ENCODE data around the gene INPP5F. TPM values are rescaled to one million over a fixed set of nuclear protein-coding genes. Genes with fewer than 3 reads are reported as not detected.

INPP5F gene
- total and polyA plus RNA-seq, 2 experiments from 2014 or later: 41.4 to 86.0 TPM

DNA sequence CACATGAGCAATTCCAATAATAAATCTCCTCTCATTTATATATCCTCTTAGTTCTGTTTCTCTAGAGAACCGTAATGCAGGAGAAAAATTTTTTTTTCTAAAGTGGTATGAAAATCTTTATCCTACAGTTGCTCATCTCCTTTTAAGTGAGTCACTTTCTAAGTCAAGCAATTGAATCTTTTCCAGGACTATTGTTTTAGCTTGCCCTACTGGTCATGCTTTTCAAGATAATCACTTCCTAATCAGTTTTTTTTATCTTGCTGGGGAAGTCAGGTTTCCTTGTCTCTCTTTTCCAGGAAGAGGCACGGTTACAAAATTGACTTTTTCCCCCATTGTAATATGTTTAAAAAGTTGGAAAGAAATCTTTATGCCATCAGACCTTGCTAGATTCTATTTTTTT lies 44.0 kb downstream of the INPP5F start (continued):
- TF ChIP-seq CTCF (conservative IDR thresholded peaks at IDR 0.05; ENCODE audit: low read depth in 2 of 2) (no peak), EZH2 (IDR thresholded peaks at IDR 0.05; ENCODE audit: low read depth, unreplicated experiment) (no peak), STAT1 (IDR thresholded peaks at IDR 0.05; ENCODE audit: unreplicated experiment) (no peak), NANOG (IDR thresholded peaks at IDR 0.05; ENCODE audit: borderline replicate concordance) (no peak), ETS1 (IDR thresholded peaks at IDR 0.05) (no peak), JUNB (IDR thresholded peaks at IDR 0.05; ENCODE audit: unreplicated experiment) (no peak), REST (IDR thresholded peaks at IDR 0.05; ENCODE audit: unreplicated experiment) (no peak), CREB1 (CRISPR knock-in tag; IDR thresholded peaks at IDR 0.05; ENCODE audit: low read depth) (no peak), ZNF114 (CRISPR knock-in tag; IDR thresholded peaks at IDR 0.05) (no peak)

- H3K36me3 ChIP-seq (ENCODE audit: insufficient read depth): no peaks in the 10 kb centered on the region
- no peak overlapping the region for H3K4me3 ChIP-seq
- no peaks in the 10 kb centered on the region for H3K27me3 ChIP-seq (ENCODE audit: insufficient read depth)
- ATAC-seq (no peak), DNase-seq (ENCODE audit: low spot score) (no peak)
- H3K9me2 ChIP-seq (ENCODE audit: insufficient read depth): no peaks in the 10 kb centered on the region
- H3K4me1 ChIP-seq (ENCODE audit: insufficient read depth): no peaks in the 10 kb centered on the region
- H3K79me2 ChIP-seq (replicated peaks; ENCODE audit: insufficient read depth): no peaks in the 10 kb centered on the region
- Mint-ChIP-seq H3K4me1 (peaks cover 4% of the 10 kb centered on the region; the same call in 1 of the 3 replicates), H3K36me3 (ENCODE audit: low read depth) (no peaks in the 10 kb centered on the region), H3K27ac (no peak overlapping the region), H3K4me3 (no peak overlapping the region), H3K9me3 (no peaks in the 10 kb centered on the region), H3K27me3 (ENCODE audit: insufficient read depth, low read depth, poor library complexity) (peaks cover 2% of the 10 kb centered on the region)
- no peaks in the 10 kb centered on the region for H3F3A ChIP-seq (replicated peaks; ENCODE audit: low read depth)
- H2AFZ ChIP-seq: no peak overlapping the region
- H4K20me1 ChIP-seq (replicated peaks; ENCODE audit: insufficient read depth): no peaks in the 10 kb centered on the region
- H3K4me2 ChIP-seq: no peak overlapping the region
- H3K27ac ChIP-seq (ENCODE audit: low read depth): no peak overlapping the region
- TF ChIP-seq NANOG (IDR thresholded peaks at IDR 0.05; ENCODE audit: borderline replicate concordance): no peak
- TF ChIP-seq JUNB (IDR thresholded peaks at IDR 0.05; ENCODE audit: unreplicated experiment): no peak
- TF ChIP-seq ETS1 (IDR thresholded peaks at IDR 0.05): no peak
- TF ChIP-seq CREB1 (CRISPR knock-in tag; IDR thresholded peaks at IDR 0.05; ENCODE audit: low read depth): no peak
- TF ChIP-seq, protein P1, sequence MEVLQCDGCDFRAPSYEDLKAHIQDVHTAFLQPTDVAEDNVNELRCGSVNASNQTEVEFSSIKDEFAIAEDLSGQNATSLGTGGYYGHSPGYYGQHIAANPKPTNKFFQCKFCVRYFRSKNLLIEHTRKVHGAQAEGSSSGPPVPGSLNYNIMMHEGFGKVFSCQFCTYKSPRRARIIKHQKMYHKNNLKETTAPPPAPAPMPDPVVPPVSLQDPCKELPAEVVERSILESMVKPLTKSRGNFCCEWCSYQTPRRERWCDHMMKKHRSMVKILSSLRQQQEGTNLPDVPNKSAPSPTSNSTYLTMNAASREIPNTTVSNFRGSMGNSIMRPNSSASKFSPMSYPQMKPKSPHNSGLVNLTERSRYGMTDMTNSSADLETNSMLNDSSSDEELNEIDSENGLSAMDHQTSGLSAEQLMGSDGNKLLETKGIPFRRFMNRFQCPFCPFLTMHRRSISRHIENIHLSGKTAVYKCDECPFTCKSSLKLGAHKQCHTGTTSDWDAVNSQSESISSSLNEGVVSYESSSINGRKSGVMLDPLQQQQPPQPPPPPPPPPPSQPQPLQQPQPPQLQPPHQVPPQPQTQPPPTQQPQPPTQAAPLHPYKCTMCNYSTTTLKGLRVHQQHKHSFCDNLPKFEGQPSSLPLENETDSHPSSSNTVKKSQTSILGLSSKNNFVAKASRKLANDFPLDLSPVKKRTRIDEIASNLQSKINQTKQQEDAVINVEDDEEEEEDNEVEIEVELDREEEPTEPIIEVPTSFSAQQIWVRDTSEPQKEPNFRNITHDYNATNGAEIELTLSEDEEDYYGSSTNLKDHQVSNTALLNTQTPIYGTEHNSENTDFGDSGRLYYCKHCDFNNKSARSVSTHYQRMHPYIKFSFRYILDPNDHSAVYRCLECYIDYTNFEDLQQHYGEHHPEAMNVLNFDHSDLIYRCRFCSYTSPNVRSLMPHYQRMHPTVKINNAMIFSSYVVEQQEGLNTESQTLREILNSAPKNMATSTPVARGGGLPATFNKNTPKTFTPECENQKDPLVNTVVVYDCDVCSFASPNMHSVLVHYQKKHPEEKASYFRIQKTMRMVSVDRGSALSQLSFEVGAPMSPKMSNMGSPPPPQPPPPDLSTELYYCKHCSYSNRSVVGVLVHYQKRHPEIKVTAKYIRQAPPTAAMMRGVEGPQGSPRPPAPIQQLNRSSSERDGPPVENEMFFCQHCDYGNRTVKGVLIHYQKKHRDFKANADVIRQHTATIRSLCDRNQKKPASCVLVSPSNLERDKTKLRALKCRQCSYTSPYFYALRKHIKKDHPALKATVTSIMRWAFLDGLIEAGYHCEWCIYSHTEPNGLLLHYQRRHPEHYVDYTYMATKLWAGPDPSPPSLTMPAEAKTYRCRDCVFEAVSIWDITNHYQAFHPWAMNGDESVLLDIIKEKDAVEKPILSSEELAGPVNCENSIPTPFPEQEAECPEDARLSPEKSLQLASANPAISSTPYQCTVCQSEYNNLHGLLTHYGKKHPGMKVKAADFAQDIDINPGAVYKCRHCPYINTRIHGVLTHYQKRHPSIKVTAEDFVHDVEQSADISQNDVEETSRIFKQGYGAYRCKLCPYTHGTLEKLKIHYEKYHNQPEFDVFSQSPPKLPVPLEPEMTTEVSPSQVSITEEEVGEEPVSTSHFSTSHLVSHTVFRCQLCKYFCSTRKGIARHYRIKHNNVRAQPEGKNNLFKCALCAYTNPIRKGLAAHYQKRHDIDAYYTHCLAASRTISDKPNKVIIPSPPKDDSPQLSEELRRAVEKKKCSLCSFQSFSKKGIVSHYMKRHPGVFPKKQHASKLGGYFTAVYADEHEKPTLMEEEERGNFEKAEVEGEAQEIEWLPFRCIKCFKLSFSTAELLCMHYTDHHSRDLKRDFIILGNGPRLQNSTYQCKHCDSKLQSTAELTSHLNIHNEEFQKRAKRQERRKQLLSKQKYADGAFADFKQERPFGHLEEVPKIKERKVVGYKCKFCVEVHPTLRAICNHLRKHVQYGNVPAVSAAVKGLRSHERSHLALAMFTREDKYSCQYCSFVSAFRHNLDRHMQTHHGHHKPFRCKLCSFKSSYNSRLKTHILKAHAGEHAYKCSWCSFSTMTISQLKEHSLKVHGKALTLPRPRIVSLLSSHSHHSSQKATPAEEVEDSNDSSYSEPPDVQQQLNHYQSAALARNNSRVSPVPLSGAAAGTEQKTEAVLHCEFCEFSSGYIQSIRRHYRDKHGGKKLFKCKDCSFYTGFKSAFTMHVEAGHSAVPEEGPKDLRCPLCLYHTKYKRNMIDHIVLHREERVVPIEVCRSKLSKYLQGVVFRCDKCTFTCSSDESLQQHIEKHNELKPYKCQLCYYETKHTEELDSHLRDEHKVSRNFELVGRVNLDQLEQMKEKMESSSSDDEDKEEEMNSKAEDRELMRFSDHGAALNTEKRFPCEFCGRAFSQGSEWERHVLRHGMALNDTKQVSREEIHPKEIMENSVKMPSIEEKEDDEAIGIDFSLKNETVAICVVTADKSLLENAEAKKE (CRISPR knock-in tag; IDR thresholded peaks at IDR 0.05): no peak
Measured at GRCh38 chr10:119770928-119771327, 45.1 kb downstream of the INPP5F start.
